Measurements from ENCODE around the gene EIF3A. TPM values are rescaled to one million over a fixed set of nuclear protein-coding genes. Genes with fewer than 3 reads are reported as not detected.

The EIF3A gene
- total and polyA plus RNA-seq, 9 of the 15 experiments (the other 6 are each of a cell fraction or from before 2014, with no cell fraction given) = 19.6 to 163 (median 102) TPM

DNA sequence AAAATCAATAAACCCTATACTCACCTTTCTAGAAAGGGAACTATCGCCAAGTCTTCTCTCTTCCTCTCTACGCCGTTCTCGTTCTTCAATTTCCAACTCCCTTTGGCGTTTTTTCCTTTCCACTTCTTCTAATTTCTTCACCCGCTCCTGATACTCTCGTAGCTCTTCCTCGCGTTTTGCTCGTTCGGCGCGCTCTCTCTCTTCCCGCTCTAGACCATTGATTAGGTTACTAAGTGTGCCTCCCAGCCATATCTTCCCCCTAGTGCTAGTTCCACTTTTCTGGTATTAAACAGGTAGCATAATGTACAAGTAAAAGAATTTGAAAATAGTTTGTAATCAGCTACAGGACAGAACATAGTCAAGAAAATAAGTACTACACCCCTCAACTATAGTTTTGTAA is 30.8 kb downstream of the EIF3A start:
- H3K27me3 ChIP-seq (ENCODE audit: control insufficient read depth in 2 of 2, insufficient read depth in 2 of 2, low read length in 2 of 2) = no peaks in the 10 kb centered on the region
- no peaks in the 10 kb centered on the region for H4K20me1 ChIP-seq (replicated peaks; ENCODE audit: control insufficient read depth, insufficient read depth, low read length)
- in situ Hi-C loops (cut with MboI) (no loop called here), intact Hi-C loops (cut with micrococcal nuclease) (no loop called here)
- H3K9me1 ChIP-seq (ENCODE audit: control insufficient read depth, insufficient read depth, low read length) = no peaks in the 10 kb centered on the region
- ATAC-seq = no peak
- no peak overlapping the region for H3K4me3 ChIP-seq
- H3K4me2 ChIP-seq (ENCODE audit: insufficient read depth, low read length) = no peak overlapping the region
- H3K9me3 ChIP-seq (replicated peaks; ENCODE audit: control insufficient read depth, insufficient read depth, low read depth, low read length) = no peaks in the 10 kb centered on the region
- no peak overlapping the region for H3K27ac ChIP-seq (ENCODE audit: extremely low read depth, low read depth, low read length)
- BruUV-seq (replicated peaks) = no TSS peak
- no peak overlapping the region for H3K9ac ChIP-seq (ENCODE audit: insufficient read depth in 1 of 2, low read depth in 2 of 2, low read length in 2 of 2)
- FAIRE-seq = no peak
- no peak for DNase-seq (ENCODE audit: extremely low read depth in 1 of 4, low spot score in 3 of 4)
- ChIA-PET POLR2A (no interaction called here), CTCF (ENCODE audit: low intra/inter-chr PET ratio) (no interaction called here)
- H3K79me2 ChIP-seq (ENCODE audit: control insufficient read depth, insufficient read depth, low read length) = peaks cover 67% of the 10 kb centered on the region
- peaks cover 99% of the 10 kb centered on the region for H3K36me3 ChIP-seq (ENCODE audit: control insufficient read depth, insufficient read depth, low read length)
- no peak overlapping the region for H2AFZ ChIP-seq (ENCODE audit: low read depth, low read length)
- 83% methylated on average over 13 of the region's 14 CpGs for WGBS (ENCODE audit: insufficient coverage, low coverage, missing lambda C conversion rate)
- no peaks in the 10 kb centered on the region for H3K4me1 ChIP-seq (replicated peaks in 1 of 2; ENCODE audit: control insufficient read depth in 2 of 2, insufficient read depth in 2 of 2, low read length in 2 of 2)
- TF ChIP-seq PHF20 (IDR thresholded peaks at IDR 0.05; ENCODE audit: partially characterized antibody) = no peak
- TF ChIP-seq SETDB1 (IDR thresholded peaks at IDR 0.05; ENCODE audit: low read length) = no peak
- no peak for TF ChIP-seq FOXA3 (CRISPR knock-in tag; conservative IDR thresholded peaks at IDR 0.05 in 1 of 2, IDR thresholded peaks at IDR 0.05 in 1 of 2)
- TF ChIP-seq, protein P1, sequence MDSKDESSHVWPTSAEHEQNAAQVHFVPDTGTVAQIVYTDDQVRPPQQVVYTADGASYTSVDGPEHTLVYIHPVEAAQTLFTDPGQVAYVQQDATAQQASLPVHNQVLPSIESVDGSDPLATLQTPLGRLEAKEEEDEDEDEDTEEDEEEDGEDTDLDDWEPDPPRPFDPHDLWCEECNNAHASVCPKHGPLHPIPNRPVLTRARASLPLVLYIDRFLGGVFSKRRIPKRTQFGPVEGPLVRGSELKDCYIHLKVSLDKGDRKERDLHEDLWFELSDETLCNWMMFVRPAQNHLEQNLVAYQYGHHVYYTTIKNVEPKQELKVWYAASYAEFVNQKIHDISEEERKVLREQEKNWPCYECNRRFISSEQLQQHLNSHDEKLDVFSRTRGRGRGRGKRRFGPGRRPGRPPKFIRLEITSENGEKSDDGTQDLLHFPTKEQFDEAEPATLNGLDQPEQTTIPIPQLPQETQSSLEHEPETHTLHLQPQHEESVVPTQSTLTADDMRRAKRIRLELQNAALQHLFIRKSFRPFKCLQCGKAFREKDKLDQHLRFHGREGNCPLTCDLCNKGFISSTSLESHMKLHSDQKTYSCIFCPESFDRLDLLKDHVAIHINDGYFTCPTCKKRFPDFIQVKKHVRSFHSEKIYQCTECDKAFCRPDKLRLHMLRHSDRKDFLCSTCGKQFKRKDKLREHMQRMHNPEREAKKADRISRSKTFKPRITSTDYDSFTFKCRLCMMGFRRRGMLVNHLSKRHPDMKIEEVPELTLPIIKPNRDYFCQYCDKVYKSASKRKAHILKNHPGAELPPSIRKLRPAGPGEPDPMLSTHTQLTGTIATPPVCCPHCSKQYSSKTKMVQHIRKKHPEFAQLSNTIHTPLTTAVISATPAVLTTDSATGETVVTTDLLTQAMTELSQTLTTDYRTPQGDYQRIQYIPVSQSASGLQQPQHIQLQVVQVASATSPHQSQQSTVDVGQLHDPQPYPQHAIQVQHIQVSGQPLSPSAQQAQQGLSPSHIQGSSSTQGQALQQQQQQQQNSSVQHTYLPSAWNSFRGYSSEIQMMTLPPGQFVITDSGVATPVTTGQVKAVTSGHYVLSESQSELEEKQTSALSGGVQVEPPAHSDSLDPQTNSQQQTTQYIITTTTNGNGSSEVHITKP (IDR thresholded peaks at IDR 0.05; ENCODE audit: partially characterized antibody) = no peak
- no peak for TF ChIP-seq ZNF445 (CRISPR knock-in tag; IDR thresholded peaks at IDR 0.05; ENCODE audit: low read depth)
- TF ChIP-seq, protein P2, sequence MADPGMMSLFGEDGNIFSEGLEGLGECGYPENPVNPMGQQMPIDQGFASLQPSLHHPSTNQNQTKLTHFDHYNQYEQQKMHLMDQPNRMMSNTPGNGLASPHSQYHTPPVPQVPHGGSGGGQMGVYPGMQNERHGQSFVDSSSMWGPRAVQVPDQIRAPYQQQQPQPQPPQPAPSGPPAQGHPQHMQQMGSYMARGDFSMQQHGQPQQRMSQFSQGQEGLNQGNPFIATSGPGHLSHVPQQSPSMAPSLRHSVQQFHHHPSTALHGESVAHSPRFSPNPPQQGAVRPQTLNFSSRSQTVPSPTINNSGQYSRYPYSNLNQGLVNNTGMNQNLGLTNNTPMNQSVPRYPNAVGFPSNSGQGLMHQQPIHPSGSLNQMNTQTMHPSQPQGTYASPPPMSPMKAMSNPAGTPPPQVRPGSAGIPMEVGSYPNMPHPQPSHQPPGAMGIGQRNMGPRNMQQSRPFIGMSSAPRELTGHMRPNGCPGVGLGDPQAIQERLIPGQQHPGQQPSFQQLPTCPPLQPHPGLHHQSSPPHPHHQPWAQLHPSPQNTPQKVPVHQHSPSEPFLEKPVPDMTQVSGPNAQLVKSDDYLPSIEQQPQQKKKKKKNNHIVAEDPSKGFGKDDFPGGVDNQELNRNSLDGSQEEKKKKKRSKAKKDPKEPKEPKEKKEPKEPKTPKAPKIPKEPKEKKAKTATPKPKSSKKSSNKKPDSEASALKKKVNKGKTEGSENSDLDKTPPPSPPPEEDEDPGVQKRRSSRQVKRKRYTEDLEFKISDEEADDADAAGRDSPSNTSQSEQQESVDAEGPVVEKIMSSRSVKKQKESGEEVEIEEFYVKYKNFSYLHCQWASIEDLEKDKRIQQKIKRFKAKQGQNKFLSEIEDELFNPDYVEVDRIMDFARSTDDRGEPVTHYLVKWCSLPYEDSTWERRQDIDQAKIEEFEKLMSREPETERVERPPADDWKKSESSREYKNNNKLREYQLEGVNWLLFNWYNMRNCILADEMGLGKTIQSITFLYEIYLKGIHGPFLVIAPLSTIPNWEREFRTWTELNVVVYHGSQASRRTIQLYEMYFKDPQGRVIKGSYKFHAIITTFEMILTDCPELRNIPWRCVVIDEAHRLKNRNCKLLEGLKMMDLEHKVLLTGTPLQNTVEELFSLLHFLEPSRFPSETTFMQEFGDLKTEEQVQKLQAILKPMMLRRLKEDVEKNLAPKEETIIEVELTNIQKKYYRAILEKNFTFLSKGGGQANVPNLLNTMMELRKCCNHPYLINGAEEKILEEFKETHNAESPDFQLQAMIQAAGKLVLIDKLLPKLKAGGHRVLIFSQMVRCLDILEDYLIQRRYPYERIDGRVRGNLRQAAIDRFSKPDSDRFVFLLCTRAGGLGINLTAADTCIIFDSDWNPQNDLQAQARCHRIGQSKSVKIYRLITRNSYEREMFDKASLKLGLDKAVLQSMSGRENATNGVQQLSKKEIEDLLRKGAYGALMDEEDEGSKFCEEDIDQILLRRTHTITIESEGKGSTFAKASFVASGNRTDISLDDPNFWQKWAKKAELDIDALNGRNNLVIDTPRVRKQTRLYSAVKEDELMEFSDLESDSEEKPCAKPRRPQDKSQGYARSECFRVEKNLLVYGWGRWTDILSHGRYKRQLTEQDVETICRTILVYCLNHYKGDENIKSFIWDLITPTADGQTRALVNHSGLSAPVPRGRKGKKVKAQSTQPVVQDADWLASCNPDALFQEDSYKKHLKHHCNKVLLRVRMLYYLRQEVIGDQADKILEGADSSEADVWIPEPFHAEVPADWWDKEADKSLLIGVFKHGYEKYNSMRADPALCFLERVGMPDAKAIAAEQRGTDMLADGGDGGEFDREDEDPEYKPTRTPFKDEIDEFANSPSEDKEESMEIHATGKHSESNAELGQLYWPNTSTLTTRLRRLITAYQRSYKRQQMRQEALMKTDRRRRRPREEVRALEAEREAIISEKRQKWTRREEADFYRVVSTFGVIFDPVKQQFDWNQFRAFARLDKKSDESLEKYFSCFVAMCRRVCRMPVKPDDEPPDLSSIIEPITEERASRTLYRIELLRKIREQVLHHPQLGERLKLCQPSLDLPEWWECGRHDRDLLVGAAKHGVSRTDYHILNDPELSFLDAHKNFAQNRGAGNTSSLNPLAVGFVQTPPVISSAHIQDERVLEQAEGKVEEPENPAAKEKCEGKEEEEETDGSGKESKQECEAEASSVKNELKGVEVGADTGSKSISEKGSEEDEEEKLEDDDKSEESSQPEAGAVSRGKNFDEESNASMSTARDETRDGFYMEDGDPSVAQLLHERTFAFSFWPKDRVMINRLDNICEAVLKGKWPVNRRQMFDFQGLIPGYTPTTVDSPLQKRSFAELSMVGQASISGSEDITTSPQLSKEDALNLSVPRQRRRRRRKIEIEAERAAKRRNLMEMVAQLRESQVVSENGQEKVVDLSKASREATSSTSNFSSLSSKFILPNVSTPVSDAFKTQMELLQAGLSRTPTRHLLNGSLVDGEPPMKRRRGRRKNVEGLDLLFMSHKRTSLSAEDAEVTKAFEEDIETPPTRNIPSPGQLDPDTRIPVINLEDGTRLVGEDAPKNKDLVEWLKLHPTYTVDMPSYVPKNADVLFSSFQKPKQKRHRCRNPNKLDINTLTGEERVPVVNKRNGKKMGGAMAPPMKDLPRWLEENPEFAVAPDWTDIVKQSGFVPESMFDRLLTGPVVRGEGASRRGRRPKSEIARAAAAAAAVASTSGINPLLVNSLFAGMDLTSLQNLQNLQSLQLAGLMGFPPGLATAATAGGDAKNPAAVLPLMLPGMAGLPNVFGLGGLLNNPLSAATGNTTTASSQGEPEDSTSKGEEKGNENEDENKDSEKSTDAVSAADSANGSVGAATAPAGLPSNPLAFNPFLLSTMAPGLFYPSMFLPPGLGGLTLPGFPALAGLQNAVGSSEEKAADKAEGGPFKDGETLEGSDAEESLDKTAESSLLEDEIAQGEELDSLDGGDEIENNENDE (IDR thresholded peaks at IDR 0.05; ENCODE audit: low read depth, low read length) = no peak
- TF ChIP-seq FOS (IDR thresholded peaks at IDR 0.05; ENCODE audit: extremely low read depth, insufficient read length) = no peak
- no peak for TF ChIP-seq TSC22D4 (tag; IDR thresholded peaks at IDR 0.05)

All from K562 (cell line).